Measurements from ENCODE around the gene MBD6. TPM values are rescaled to one million over a fixed set of nuclear protein-coding genes. Genes with fewer than 3 reads are reported as not detected.

MBD6 gene
- total RNA-seq, 4 donors from 2014 or later = 38.0 to 144 (median 71.5) TPM

DNA sequence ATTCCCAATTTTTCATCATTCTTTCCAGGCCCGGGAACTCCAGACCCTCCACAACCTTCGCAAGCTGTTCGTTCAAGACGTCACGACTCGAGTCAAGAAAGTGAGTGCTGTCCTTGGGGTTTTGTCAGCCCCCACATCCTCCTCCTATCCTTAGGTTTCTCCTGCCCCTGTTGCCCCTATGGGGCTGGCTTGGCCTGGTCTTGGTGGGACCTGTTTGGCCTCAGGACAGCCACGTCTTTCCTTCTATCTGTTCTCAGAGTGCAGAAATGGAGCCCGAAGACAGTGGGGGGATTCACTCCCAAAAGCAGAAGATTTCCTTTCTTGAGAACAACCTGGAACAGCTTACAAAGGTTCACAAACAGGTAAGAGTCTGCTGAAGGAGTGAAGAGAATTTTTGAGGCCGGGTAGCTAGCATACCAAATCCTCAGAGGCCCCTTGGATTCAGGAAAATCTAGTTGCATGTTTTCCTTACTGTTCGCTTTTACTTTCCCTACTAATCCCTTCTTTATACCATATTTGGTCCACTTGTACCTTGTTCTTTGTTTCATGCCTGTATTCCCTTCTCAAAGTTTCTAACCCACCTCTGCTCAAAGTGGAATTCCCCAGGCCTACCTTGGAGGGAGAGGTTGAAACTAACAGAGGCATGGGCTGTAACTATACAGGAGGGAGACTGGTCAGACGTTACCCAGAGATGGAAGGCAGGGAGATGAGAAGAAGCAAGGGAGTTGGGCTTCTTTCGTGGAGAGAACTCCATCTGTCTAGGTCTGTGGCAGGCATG lies 55.5 kb downstream of the MBD6 start:
- Histone ChIP-seq H3K9me3 (no peaks in the 10 kb centered on the region), H3K4me3 (no peak overlapping the region), H3K27me3 (no peaks in the 10 kb centered on the region), H3K27ac (no peak overlapping the region), H3K36me3 (no peaks in the 10 kb centered on the region), H3K4me1 (no peaks in the 10 kb centered on the region)
- TF ChIP-seq, protein P1, sequence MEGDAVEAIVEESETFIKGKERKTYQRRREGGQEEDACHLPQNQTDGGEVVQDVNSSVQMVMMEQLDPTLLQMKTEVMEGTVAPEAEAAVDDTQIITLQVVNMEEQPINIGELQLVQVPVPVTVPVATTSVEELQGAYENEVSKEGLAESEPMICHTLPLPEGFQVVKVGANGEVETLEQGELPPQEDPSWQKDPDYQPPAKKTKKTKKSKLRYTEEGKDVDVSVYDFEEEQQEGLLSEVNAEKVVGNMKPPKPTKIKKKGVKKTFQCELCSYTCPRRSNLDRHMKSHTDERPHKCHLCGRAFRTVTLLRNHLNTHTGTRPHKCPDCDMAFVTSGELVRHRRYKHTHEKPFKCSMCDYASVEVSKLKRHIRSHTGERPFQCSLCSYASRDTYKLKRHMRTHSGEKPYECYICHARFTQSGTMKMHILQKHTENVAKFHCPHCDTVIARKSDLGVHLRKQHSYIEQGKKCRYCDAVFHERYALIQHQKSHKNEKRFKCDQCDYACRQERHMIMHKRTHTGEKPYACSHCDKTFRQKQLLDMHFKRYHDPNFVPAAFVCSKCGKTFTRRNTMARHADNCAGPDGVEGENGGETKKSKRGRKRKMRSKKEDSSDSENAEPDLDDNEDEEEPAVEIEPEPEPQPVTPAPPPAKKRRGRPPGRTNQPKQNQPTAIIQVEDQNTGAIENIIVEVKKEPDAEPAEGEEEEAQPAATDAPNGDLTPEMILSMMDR (IDR thresholded peaks at IDR 0.05) = no peak
- TF ChIP-seq POLR2A (IDR thresholded peaks at IDR 0.05) = no peak
- DNase-seq = no peak

DNA sequence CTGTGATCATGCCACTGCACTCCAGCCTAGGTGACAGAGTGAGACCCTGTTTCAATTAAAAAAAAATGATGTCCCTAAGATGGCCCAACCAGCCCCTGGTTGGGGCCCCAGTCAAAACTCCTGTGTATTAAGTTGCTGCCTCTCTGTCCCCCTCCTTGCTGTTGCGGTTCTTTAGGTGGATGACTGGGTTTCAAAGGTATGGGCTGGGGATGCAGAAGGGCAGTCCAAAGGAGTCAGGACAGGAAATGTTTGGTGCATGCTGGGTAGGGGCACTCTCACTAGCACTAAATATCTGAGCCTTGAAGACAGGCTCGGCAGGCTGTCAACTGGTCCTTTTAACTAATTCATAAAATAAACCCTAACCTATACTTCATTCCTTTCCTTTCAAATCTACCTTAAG lies 56.4 kb downstream of the MBD6 start:
- Histone ChIP-seq H3K4me1 (no peaks in the 10 kb centered on the region), H3K9me3 (no peaks in the 10 kb centered on the region), H3K27me3 (no peaks in the 10 kb centered on the region), H3K4me3 (no peak overlapping the region), H3K36me3 (no peaks in the 10 kb centered on the region), H3K27ac (no peak overlapping the region)
- DNase-seq = no peak
- no peak for TF ChIP-seq POLR2A (IDR thresholded peaks at IDR 0.05)
- TF ChIP-seq, protein P1 (IDR thresholded peaks at IDR 0.05) = no peak

Small RNA genes lying within 50 kb of the gene (small RNA-seq; reads per million reads assigned to genes)
- 0 reads per million in 2 donors for gene MIR616

Other genes starting within 250 kb of the MBD6 start
- 100 to 1,000 TPM in 1 of 4 donors, 10 to 100 TPM in 3; 23.1 to 145 (median 54.8) TPM for gene R3HDM2, start 91.8 kb upstream of the MBD6 start, total RNA-seq
- not detected for gene INHBC, start 88.0 kb upstream of the MBD6 start, total RNA-seq
- gene INHBE, start 67.5 kb upstream of the MBD6 start, total RNA-seq = not detected
- gene GLI1, start 63.0 kb upstream of the MBD6 start, total RNA-seq = 1 to 10 TPM in 2 of 4 donors, under 1 TPM in 2; 0.67 to 2.1 (median 1.3) TPM
- 100 to 1,000 TPM in 1 of 4 donors, 10 to 100 TPM in 3; 16.5 to 220 (median 28.2) TPM for gene ARHGAP9, start 43.0 kb upstream of the MBD6 start, total RNA-seq
- 10 to 100 TPM; 40.6 to 97.4 (median 63.5) TPM for gene MARS1, start 34.8 kb upstream of the MBD6 start, total RNA-seq
- gene DDIT3, start 2.3 kb upstream of the MBD6 start, total RNA-seq = 10 to 100 TPM in 3 of 4 donors, 1 to 10 TPM in 1; 9.1 to 44.6 (median 24.0) TPM
- gene DCTN2, start 24.4 kb downstream of the MBD6 start, total RNA-seq = 100 to 1,000 TPM; 161 to 326 (median 229) TPM
- 1 to 10 TPM in 2 of 4 donors, under 1 TPM in 2; 0.35 to 2.5 (median 1.4) TPM for gene KIF5A, start 27.2 kb downstream of the MBD6 start, total RNA-seq
- gene PIP4K2C, start 68.4 kb downstream of the MBD6 start, total RNA-seq = 10 to 100 TPM in 3 of 4 donors, 1 to 10 TPM in 1; 9.1 to 52.6 (median 37.9) TPM
- 10 to 100 TPM in 3 of 4 donors, 1 to 10 TPM in 1; 4.2 to 15.7 (median 11.5) TPM for gene DTX3, start 82.0 kb downstream of the MBD6 start, total RNA-seq
- 10 to 100 TPM in 2 of 4 donors, 1 to 10 TPM in 2; 5.1 to 44.6 (median 8.7) TPM for gene ARHGEF25, start 88.6 kb downstream of the MBD6 start, total RNA-seq
- gene B4GALNT1, start 110.4 kb downstream of the MBD6 start, total RNA-seq = under 1 TPM in 1 of 4 donors, not detected in 3; 0.40 TPM
- 100 to 1,000 TPM; 275 to 353 (median 292) TPM for gene OS9, start 171.3 kb downstream of the MBD6 start, total RNA-seq
- 1 to 10 TPM; 2.5 to 9.1 (median 3.1) TPM for gene AGAP2, start 215.9 kb downstream of the MBD6 start, total RNA-seq
- gene TSPAN31, start 222.2 kb downstream of the MBD6 start, total RNA-seq = 10 to 100 TPM; 45.7 to 65.7 (median 55.6) TPM
- 10 to 100 TPM; 14.7 to 97.4 (median 28.8) TPM for gene CDK4, start 229.5 kb downstream of the MBD6 start, total RNA-seq
- 10 to 100 TPM in 2 of 4 donors, 1 to 10 TPM in 2; 7.4 to 17.2 (median 10.6) TPM for gene MARCHF9, start 232.3 kb downstream of the MBD6 start, total RNA-seq
- 1 to 10 TPM in 1 of 4 donors, not detected in 3; 1.7 TPM for gene CYP27B1, start 244.3 kb downstream of the MBD6 start, total RNA-seq
- 10 to 100 TPM in 1 of 4 donors, 1 to 10 TPM in 3; 1.2 to 26.4 (median 8.0) TPM for gene METTL1, start 249.3 kb downstream of the MBD6 start, total RNA-seq
- gene EEF1AKMT3, start 249.8 kb downstream of the MBD6 start, total RNA-seq = 1 to 10 TPM; 1.4 to 7.4 (median 2.7) TPM

Measured in Peyer's patch (tissue), 4 donors.